Lower leg skin (tissue), 3 donors: Measurements from ENCODE around the gene PRKAA1.

Source experiments
- CTCF ChIP-seq, 3 donors: fragments of 450-650 bp; IDR thresholded peaks; one replicate each; pipeline ENCODE4 v1.5.1; 2016; ENCODE audit warnings: antibody characterized with exemption in 3 of 3, mild to moderate bottlenecking in 3 of 3, moderate library complexity in 2 of 3
- POLR2A ChIP-seq, 2 donors: fragments of 450-650 bp; IDR thresholded peaks; one replicate each; pipeline ENCODE4 v1.6.1; 2016 to 2017; ENCODE audit warnings: antibody characterized with exemption in 2 of 2, mild to moderate bottlenecking in 1 of 2, moderate library complexity in 1 of 2

GRCh38 chr5:40735609-40736008 is 62.6 kb downstream of the PRKAA1 start:
- TF ChIP-seq CTCF (IDR thresholded peaks at IDR 0.05): no peak
- no peak for TF ChIP-seq POLR2A (IDR thresholded peaks at IDR 0.05)
